Activated naive CD4-positive, alpha-beta T cell treated with anti-CD3 and anti-CD28 coated beads, Interleukin-2, amount 50 U/mL, for 16 hours (primary cell): ENCODE measurements around the gene CDH4.

ENCODE experiments used
- DNase-seq: peaks from one replicate; pipeline ENCODE4 v3.0.0-alpha.2; 2020

CDH4 gene

DNA sequence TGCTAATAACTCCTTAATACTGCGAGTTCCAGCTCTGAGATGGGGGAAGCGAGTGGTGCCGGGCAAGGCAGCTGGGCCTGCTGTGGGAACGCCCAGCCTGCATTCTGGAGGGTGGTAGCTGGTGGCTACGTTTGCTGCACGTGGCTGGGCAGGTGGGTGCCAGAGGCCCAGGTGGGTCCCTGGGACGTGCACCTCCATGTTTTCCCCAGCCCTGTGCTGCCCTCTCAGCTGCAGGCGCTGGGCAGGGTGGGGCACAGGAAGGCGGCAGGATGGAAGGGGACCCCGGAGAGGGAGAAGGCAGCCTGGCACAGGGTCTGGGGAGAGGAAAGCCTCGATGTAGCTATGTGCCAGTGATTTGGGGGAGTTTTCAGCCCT, 388.8 kb downstream of the CDH4 start:
- no peak for DNase-seq

DNA sequence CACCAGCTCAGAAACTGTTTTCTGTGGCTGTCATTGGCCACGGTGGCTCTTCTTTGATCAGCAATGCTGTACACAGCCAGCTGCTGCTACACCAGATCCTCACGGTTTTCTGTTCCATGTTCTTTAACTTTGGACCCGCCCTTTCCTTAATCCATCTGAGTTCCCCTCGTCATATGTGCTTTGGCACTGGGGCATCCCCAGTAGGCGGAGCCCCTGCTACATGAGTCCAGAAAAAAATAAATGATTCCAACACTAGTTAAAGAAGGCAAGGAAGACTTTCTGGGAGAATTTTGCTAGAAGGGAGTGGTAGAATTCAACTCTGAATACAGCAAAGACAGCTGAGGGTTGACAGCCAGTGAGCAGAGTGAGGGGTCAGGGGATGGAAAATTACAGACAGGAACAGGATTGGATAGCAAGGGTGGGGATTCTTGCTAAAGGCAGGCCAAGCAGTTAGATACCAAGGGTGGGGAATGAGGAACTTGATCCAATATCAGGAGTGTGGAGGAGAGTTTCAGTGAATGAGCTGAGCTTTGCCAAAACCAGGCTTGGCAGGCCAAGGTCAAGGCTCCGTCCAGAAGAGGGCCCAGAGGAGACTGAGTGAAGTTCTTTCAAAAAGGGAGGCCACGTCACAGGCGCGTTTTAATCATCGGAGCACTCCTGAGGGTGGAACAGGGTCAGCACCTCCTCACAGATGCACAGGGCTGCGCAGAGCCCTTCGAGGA, 391.8 kb downstream of the CDH4 start:
- no peak for DNase-seq

DNA sequence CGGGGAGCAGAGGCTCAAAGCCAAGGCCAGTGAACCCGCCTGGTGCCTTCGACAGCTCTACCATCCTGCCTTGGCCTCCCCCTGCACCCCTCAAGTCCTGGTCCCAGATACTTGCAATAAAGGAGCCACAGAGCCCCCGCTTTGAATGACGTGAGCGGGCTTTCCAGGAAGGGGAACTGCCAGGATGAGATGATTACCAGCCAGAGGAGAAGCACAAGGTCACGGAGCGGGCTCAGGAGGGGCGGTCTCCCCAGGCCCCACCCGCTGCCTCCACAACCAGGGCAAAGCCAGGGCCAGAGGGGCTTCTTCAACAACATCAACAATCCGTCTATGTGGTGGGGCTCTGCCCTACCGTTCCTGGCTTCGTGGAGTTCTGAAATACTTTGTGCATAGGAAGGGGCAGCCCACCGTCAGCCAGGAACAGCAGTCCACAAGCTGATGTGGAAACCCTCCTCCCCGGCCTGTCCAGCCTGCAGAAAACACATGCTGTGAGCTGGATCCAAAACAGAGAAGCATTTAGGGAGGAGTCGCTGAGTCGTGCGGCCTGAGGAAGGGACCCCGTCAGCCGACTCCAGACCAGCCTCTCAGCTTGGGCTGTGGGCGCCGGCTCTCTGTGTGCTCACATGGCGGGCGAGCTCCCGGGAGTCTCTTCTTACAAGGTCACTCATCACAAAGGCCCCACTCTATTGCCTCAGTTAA, 392.5 kb downstream of the CDH4 start:
- DNase-seq: no peak

DNA sequence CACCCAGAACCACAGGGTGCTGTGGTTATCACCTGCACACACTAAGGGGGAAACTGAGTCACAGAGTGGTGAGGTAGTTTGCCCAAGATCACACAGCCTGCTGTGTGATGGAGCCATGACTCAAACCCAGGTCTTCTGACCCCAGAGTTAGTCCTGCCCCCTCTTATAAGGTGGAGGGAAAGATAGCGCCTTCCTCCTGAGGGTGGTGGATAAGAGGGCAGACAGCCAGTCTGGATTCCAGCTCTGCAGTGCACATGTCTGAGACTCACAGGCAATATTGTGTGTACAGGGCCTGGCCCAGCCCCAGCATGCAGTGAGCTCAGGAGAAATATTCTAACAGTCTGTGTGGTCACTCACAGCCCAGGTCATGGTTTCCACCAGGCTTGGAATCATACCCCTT, 393.7 kb downstream of the CDH4 start:
- no peak for DNase-seq

DNA sequence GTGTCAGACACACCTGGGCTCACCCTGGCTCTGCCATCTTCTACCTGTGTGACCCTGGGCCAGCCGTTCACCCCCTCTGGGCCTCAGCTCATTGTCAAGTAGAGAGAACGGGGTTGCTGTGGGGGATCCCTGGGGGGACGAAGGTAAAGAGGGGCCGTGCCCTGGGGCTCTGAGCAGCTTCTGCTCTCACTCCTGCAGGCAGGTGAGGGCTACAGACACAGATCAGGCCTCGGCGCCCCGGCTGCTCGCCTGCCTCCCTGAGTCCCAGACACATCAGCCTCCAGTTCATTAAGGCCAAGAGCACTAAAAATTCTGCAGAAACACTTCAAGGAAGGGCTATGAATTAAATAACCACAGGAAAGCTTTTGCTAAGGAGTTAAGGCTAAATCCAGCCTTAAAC, 394.4 kb downstream of the CDH4 start:
- no peak for DNase-seq

DNA sequence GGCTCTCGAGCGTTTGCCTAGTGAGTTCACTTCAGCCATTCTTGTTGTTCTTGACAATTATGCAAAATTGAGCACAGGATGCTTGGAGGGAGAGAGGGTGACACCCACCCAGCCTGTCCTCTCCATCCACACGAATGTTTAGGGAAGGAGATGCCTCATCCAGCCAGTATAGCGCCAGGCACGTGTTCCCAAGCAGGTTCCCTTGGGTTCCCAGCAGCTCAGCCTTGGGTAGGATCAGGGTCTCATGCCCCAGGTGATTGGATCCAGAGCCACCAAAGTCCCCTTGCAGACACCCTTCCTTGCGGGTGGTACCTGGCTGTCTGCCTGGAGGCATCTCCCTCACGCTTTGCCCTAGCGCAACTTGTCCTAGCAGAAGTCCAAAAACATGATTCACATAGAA, 394.9 kb downstream of the CDH4 start:
- no peak for DNase-seq

DNA sequence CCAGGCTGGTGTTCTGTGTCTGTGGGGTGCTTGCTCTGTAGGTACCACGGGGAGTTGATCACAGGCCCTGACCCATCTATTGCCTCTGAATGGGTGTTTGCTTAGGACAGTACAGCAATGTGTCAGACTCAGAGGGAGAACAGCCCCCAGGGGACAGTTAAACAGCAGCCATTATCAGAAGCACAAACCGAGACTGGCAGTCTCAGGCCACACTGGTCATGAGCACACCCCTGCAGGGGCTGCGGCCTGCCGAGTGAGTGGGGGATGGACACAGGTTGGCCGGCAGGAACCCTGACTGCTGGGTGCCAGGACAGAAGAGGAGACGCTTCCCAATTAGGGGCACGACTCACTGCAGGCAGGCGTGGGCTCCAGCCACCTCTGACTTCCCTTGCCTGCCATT, 395.6 kb downstream of the CDH4 start:
- DNase-seq: no peak

DNA sequence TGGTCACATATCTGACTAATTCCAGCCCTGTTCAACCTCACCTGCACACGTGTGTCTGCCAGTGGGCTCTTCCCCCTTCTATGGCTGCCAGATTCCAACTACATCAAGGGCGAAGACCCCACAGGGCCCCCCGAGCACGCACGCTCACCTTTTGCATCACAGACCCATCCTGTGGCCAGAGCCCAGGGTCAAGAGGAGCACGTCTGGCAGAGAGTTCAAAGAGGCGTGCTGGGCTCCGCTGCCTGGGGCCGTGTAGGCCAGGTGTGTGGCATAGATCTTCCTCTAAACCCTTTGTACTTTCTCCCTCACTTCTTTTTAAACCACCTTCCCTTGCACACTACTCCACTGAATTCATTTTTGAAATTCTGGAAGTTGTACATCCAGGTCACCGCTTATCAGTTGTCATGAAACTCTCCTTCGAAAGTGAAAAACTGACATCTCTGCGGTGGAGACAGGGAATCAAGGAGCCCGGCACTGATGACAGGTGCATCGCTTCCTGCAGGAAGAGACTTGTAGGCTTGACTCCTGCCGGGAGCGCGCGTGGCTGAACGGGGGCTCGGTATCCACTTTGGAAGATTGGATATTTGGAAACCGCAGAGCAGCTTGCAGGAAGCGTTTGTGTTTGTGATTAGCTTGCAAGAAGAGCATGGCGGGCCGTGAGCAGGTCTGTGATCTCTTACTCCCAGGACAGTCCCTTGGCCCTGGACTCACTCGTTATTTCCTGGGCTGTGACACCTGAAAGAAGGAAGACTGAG, 397.2 kb downstream of the CDH4 start:
- DNase-seq: no peak

DNA sequence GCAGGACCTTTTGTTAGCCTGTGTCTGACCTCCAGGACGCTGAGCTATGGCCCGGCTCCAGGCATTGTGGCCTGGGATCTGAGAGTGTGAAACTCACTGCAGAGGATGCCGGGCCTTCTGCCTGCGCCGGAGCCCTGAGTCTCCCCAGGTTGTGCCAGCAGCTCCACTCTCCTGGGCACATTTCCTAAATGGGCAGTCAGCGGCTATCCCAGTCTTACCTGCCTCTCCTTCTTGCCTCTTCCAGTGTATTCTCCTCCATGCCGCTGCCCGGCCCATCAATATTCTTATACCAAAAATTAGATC, 397.8 kb downstream of the CDH4 start:
- DNase-seq: no peak

DNA sequence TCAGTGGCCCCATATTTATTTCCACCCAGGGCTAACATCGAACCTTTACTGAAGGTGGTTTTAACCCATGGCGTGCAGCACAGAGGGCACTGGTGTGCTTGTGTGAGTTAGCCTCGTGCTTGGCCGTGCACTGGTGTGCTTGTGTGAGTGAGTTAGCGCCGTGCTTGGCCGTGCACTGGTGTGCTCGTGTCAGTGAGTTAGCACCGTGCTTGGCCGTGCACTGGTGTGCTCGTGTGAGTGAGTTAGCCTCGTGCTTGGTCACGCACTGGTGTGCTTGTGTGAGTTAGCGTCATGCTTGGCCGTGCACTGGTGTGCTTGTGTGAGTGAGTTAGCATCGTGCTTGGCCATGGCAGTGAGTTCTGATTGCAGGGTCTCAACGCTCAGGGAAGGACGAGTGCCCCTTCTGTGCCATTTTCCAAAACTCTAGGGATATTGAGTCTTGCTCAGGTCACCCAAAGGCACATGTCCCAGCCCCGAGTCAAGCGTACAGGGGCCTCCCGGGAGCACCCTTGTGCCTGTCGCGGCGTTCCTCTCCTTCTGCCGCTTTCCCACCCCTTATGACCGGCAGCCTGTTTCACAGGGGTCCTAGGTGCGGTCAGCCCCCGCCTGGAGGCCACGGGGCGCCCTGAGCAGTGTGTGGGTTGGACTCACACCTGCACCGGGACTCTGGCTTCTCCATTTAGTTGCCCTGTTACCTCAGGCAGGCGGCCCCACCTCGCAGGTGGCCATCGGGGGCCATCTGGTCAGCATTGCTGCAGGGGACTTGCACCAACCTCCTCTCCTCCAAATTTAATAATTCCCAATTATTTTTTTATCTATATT, 399.1 kb downstream of the CDH4 start:
- no peak for DNase-seq

DNA sequence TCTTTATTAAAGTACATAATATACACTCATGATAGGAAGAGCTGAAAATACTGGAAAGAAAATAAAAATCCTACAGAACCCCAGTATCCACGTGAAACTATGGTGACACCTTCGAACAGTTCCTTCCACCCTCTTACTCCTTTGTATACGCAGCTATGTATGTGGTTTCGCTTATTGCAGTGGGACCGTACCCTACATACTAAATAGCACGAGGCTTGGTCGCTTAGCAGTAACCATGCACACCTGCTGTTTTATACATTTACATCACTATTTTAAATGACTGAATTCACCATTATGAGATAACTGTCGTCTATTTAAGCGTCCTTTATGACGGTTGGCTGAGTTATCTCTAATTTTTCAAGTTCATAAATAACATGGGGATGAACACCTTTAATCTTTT, 400.1 kb downstream of the CDH4 start:
- DNase-seq: no peak

DNA sequence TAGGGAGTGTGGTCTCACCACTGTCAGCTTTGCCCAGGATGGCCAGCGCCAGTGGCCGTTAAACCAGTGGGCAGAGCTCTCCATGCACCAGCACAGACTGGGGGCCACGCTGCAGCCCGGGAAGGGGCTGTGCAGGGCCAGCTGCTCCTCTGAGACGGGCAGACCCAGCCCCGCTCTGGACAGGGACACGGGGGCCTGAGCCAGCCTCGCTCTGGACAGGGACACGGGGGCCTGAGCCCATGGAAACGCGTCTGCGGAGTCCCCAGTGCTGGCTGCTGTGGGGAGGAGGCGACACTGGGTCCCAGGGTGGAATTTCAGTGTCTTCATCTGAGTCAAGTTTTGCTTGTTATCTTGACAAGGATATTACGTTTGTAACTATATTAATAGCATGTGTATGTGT, 402.7 kb downstream of the CDH4 start:
- no peak for DNase-seq

DNA sequence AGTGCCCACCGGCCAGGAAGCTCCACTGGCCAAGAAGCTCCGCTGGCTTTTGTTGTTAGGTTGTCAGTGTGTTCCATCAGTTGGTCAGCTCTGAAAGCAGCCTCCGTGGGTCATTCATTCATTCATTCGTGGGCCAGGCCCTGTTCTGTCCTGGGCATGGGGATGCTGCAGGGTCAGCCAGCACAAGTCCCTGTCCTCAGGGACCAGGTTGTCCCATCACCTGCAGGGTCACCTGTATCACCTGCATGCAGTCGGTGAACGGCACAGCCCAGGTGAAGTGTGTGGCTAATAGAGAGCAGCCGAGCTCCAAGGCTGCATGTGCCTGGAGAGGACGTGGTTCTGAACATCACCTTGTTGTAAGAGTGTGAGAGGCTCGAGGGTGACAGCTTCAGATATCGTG, 403.5 kb downstream of the CDH4 start:
- DNase-seq: no peak

DNA sequence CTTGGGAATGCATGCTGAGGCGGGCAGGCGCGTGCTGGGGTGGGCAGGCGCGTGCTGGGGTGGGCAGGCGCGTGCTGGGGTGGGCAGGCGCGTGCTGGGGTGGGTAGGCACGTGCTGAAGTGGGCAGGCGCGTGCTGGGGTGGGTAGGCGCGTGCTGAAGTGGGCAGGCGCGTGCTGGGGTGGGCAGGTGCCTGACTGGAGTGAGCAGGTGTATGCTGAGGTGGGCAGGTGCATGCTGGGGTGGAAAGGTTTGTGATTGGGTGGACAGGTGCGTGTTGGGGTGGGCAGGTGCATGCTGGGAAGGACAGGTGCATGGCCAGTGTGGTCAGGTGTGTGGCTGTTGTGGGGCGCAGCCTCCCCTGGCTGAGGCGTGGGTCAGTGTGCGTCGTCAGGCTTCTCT, 404.1 kb downstream of the CDH4 start:
- no peak for DNase-seq

DNA sequence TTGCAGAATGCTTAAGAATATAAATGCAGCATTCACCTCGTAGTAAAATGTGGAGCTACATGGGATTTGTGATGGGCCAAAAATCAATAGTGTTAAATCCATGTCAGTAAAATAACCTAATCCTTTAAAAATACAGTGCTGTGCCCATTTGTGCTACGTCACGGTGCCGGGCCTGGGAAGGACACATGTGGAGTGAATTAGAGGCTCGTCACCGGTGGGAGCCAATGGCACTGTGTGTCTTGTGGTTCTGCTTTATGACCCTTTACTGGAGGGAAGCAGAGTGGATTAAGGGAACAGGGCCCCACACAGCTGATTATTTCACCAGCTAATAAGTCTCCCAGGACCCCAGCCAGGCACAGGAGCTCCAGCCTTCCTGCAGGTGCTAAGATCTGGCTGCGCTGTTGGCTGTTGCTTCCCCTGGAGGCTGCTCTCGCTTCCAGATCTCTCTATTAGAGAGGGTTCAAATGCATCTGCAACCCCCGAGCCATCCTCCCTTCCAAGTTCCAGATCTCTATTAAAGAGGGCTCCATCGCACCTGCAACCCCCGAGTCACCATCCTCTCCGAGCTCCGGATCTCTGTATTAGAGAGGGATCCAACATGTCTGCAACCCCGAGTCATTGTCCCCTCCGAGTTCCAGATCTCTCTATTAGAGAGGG, 405.8 kb downstream of the CDH4 start:
- DNase-seq: no peak

DNA sequence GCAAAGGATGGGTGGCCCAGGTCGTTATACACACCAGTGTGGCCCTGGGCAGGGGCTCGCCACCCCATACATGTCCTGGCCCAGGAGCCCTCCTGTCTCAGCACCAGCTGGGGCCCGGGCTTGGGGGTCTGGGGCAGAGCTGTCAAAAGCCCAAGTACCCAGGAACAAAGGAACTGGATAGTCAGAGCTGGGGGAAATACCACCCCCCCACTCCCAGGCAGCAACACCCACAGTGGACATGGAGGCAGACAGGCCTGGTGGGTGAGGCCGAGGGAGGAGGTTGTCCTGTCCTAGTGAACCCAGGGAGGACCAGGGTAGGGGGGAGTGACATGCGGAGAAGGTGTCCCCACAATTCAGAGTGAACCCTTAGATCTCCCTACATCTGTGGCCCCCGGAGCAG, 406.5 kb downstream of the CDH4 start:
- no peak for DNase-seq

DNA sequence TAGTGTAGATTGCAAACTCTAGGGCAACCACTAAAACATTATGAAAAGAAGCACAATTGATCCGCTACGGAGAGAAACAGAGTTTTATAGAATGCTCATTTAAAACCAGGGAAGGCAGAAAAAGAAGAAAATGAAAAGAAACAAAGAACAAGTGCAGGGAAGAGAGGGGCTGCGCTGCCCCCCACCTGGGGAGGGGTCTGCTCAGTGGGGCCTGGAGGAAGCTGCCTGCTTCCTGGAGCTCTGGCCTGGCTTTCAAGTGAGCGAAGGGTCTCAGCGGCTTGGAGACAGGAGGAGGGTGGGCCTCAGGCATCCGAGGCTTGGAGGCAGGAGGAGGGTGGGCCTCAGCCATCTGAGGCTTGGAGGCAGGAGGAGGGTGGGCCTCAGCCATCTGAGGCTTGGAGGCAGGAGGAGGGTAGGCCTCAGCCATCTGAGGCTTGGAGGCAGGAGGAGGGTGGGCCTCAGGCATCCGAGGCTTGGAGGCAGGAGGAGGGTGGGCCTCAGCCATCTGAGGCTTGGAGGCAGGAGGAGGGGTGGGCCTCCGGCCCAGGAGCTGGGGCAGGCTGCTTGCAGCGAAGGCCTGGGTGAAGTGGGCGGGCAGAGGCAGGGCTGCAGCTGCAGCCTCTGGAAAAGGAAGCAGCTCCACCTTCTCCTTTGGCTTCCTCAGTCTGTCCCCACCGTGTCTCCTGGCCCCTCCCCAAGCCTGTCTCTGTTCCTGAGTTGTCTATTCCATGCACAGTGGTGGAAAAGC, 407.4 kb downstream of the CDH4 start:
- no peak for DNase-seq

DNA sequence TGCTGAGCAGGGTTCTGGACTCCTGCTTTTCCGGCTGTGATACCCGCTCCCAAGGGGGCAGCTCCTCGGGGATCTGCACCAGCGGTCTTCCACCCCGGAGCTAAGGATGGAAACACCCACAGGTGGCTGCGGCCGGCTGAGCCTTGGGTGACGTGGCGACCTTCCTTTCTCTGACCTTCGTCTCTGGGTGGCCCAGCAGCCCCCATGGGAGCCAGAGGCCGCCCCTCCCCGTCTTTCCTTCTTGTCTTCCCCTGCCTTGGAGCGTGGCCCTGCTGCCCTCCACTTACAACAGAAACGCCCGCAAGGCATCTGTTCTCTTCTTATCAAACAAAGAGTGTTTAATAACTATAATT, 407.9 kb downstream of the CDH4 start:
- no peak for DNase-seq

DNA sequence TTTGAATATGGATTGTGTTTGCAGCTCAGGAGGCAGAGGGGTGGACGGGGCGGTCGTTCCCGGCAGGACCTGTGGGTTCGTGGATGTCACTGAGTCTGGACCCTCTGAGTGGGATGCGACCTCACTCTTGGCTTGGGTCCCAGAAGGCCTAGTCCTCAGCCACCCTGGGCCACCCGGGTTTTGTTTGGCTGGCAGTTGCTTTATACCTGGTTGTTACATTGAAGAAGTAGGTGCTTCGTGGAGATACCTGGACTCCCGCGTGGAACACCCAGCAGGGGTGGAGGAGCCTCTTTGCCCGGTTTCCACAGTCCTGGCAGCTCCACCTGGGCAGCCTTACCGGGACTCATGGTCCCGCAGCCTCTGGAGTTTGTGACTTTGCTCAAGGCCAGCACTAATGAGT, 408.5 kb downstream of the CDH4 start:
- DNase-seq: no peak

DNA sequence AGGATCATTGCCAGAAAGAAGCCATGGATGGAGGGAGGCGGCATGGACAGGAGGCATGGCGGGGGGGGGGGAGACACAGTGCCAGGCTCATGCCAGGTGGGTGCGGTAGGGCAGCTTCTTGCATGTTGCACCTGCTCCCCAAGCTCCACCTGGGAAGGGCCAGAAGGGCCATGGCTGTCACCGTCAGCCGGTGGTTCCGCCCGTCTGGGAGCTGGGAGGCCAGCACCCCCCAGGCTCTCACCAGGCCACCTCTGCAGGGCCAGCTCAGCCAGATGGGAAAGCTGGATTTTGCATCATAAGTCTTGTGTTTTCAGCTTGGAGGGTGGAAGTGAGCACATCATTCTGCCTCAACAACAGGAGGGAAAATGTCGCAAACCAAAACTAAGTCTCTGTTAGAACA, 409.0 kb downstream of the CDH4 start:
- DNase-seq: no peak

DNA sequence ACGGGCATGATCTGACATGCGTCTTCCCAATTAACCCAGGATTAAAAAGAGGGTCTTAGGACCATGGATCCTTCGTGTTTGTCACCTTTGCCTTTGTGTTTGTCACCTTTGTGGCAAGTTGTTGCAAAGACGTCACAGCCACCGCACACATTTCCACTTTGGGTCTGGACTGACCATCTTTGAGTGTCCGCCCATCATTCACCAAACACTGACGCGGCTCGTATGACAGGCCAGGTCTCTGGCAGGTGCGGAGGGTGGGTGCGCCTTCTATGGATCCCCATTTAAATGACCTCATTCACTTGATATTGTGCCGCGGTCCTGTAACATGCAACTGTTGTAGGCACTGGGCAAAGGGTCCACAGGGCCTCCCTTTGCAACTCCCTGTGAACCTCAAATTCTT, 409.5 kb downstream of the CDH4 start:
- no peak for DNase-seq

DNA sequence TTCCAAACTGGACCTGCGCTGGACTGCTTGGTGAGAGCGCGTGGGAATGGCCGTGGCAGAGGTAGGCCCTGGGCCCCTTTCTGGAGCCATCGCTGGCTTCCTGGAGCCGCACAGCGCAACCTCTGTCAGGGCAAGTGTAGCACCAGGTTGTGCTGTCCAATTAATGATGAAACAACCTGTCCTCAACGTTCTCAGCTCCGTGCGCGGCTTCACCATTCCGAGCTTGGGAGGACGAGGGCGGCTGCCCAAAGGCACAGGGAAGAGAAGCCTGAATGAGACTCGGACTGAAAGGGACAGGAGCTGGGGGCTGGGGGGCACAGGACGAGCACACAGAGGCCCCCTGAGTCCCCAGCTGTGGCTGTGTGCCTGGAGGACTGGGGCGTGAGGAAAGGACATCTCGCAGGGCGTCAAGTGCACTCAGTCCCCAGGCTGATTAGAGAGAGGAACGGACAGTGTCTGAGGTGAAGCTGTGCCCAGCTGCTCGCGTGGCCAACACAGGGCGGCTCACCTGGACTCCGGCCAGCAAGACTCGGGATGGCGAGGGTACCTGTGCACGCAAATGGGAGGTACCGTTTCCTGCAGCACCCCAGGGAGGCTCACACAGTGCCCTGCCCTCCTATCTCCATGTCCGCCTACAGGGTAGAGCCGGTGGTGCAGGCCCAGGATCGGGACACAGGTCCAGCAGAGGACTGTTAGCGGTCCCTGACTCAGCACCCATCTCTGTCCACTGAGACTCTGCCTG, 410.3 kb downstream of the CDH4 start:
- no peak for DNase-seq
